ENCODE measurements around the gene ETFA.
"Not testable (repeated sequence)": the region's sequence is repeated elsewhere in the genome, so short reads cannot be mapped to it uniquely, and the experiment has no call there.

The ETFA gene

GRCh38 chr15:76324066-76324465 is 12.8 kb upstream of the ETFA start:
- DNase-seq, result no peak

- no peak for DNase-seq
Observed at GRCh38 chr15:76321602-76322001, 10.3 kb upstream of the ETFA start.

GRCh38 chr15:76321171-76321570 is 9.9 kb upstream of the ETFA start:
- DNase-seq, result no peak

- no peak for DNase-seq
Observed at GRCh38 chr15:76320012-76320411, 8.7 kb upstream of the ETFA start.

GRCh38 chr15:76313731-76314130 is 2.5 kb upstream of the ETFA start:
- no peak for DNase-seq

- not testable (repeated sequence) for DNase-seq
Observed at GRCh38 chr15:76313175-76313567, 1.9 kb upstream of the ETFA start.

GRCh38 chr15:76312540-76313174 is 1.4 kb upstream of the ETFA start:
- no peak for DNase-seq

- DNase-seq, result no peak
Observed at GRCh38 chr15:76310475-76311099, 682 bp downstream of the ETFA start.

GRCh38 chr15:76309601-76310330 is 1.5 kb downstream of the ETFA start:
- DNase-seq, result no peak

GRCh38 chr15:76303909-76304308 is 7.4 kb downstream of the ETFA start:
- DNase-seq, result no peak

- no peak for DNase-seq
Observed at GRCh38 chr15:76299786-76300185, 11.5 kb downstream of the ETFA start.

GRCh38 chr15:76298986-76299385 is 12.3 kb downstream of the ETFA start:
- no peak for DNase-seq

GRCh38 chr15:76297951-76298350 is 13.3 kb downstream of the ETFA start:
- DNase-seq, result not testable (repeated sequence)

GRCh38 chr15:76296849-76297248 is 14.4 kb downstream of the ETFA start:
- no peak for DNase-seq

- DNase-seq, result not testable (repeated sequence)
Observed at GRCh38 chr15:76294463-76294862, 16.8 kb downstream of the ETFA start.

- DNase-seq, result no peak
Observed at GRCh38 chr15:76293361-76293760, 17.9 kb downstream of the ETFA start.

- no peak for DNase-seq
Observed at GRCh38 chr15:76289582-76289981, 21.7 kb downstream of the ETFA start.

GRCh38 chr15:76286271-76286879 is 24.9 kb downstream of the ETFA start:
- no peak for DNase-seq

- no peak for DNase-seq
Observed at GRCh38 chr15:76285241-76285825, 25.9 kb downstream of the ETFA start.

GRCh38 chr15:76282465-76282864 is 28.8 kb downstream of the ETFA start:
- DNase-seq, result no peak

- no peak for DNase-seq
Observed at GRCh38 chr15:76278651-76279050, 32.6 kb downstream of the ETFA start.

GRCh38 chr15:76274821-76275220 is 36.4 kb downstream of the ETFA start:
- DNase-seq, result no peak

- DNase-seq, result no peak
Observed at GRCh38 chr15:76274226-76274625, 37.0 kb downstream of the ETFA start.

All from NCI-H1436 treated with DMSO at 0.1 percent for 48 hours (cell line).